Fibroblast of peridontal ligament (primary cell): ENCODE measurements around the gene RNU6-9.

ENCODE experiments used
- DNase-seq: peaks from one replicate; pipeline ENCODE4 v3.0.0-alpha.2; 2010; ENCODE audit errors: extremely low read depth

The RNU6-9 gene

GRCh38 chr19:934865-935479 lies 41.7 kb downstream of the RNU6-9 start:
- DNase-seq: no peak

GRCh38 chr19:936175-936546 lies 42.9 kb downstream of the RNU6-9 start:
- no peak for DNase-seq

GRCh38 chr19:937259-937694 lies 44.0 kb downstream of the RNU6-9 start:
- DNase-seq: no peak

GRCh38 chr19:938233-938923 lies 45.1 kb downstream of the RNU6-9 start:
- DNase-seq: no peak

- DNase-seq: no peak
These were observed 46.2 kb downstream of the RNU6-9 start for GRCh38 chr19:939439-939838.

- DNase-seq: no peak
These were observed 46.6 kb downstream of the RNU6-9 start for GRCh38 chr19:939922-940321.

- no peak for DNase-seq
These were observed 47.5 kb downstream of the RNU6-9 start for GRCh38 chr19:940591-941291.

GRCh38 chr19:941292-942132 lies 48.2 kb downstream of the RNU6-9 start:
- DNase-seq: no peak

- no peak for DNase-seq
These were observed 48.9 kb downstream of the RNU6-9 start for GRCh38 chr19:942133-942645.
